T-cell (primary cell): Measurements from ENCODE around the gene ARHGAP9. TPM values are rescaled to one million over a fixed set of nuclear protein-coding genes. Genes with fewer than 3 reads are reported as not detected.
A peak's percentile ranks its signal among the peaks of the same experiment; 100 is the strongest.

ENCODE experiments used
- ATAC-seq, 4 experiments: fragments of 200-7000 bp in 3 of 4; fragments of 150-1000 bp in 1 of 4; cut with Tn5 transposase; replicated peaks in 1 of 4; 1 replicate in 3 of 4; 2 replicates in 1 of 4; pipeline ENCODE4 v1.10.0; 2021; ENCODE audit warnings: moderate library complexity in 3 of 4, mild to moderate bottlenecking in 2 of 4, moderate number of reproducible peaks in 1 of 4
- CTCF ChIA-PET, 2 donors: fragments of 300-600 bp; sonication (Branson Sonifier 250); formaldehyde crosslinking; loops; one replicate each; lab custom pipeline; 2022; ENCODE audit warnings: antibody characterized with exemption in 2 of 2; lab: Charles Lee
- POLR2A ChIA-PET, 2 donors: fragments of 300-600 bp; sonication (Branson Sonifier 250); formaldehyde crosslinking; loops; one replicate each; lab custom pipeline; 2022; ENCODE audit warnings: antibody characterized with exemption in 2 of 2; lab: Charles Lee
- DNase-seq, 35 experiments: peaks; one replicate each; pipeline versions ENCODE4 v3.0.0 to v3.0.0-alpha.2; 2013 to 2023
- H3K27ac ChIP-seq: one replicate; pipeline ENCODE4 v1.5.1; 2013; ENCODE audit warnings: low read length
- H3K27me3 ChIP-seq, 2 experiments: replicated peaks in 1 of 2; 1 replicate in 1 of 2; 2 replicates in 1 of 2; pipeline versions ENCODE4 v1.6.1 to v1.7.0; 2013; ENCODE audit warnings: low read length in 1 of 2, mixed read lengths in 1 of 2; ENCODE audit not compliant: control insufficient read depth in 2 of 2, insufficient read depth in 2 of 2; ENCODE audit errors: extremely low read depth in 1 of 2
- H3K36me3 ChIP-seq, 2 donors: 1 replicate in 1 of 2; 2 replicates in 1 of 2; pipeline versions ENCODE4 v1.6.1 to v1.7.0; 2013; ENCODE audit warnings: low read length in 1 of 2; ENCODE audit not compliant: control insufficient read depth in 2 of 2, insufficient read depth in 1 of 2; ENCODE audit errors: extremely low read depth in 1 of 2
- H3K4me1 ChIP-seq, 2 experiments: 1 replicate in 1 of 2; 2 replicates in 1 of 2; pipeline versions ENCODE4 v1.6.1 to v1.7.0; 2013; ENCODE audit warnings: low read length in 2 of 2, mixed read lengths in 1 of 2; ENCODE audit not compliant: insufficient read depth in 2 of 2, control insufficient read depth in 1 of 2; ENCODE audit errors: extremely low read depth in 1 of 2
- H3K4me3 ChIP-seq, 2 donors: 1 replicate in 1 of 2; 2 replicates in 1 of 2; pipeline versions ENCODE4 v1.5.1 to v1.7.0; 2013; ENCODE audit warnings: mild to moderate bottlenecking in 2 of 2, low read length in 1 of 2, moderate library complexity in 1 of 2; ENCODE audit not compliant: control insufficient read depth in 1 of 2; ENCODE audit errors: extremely low read depth in 1 of 2
- H3K9me3 ChIP-seq: 2 replicates; pipeline ENCODE4 v1.7.0; 2013
- H3K27ac Mint-ChIP-seq, 2 donors: one replicate each; pipeline ENCODE4 v1.8.0; 2020 to 2021; ENCODE audit warnings: mild to moderate bottlenecking in 2 of 2, mixed read lengths in 2 of 2
- H3K27me3 Mint-ChIP-seq, 2 donors: one replicate each; pipeline ENCODE4 v1.8.0; 2021 to 2022; ENCODE audit warnings: mixed read lengths in 2 of 2
- H3K36me3 Mint-ChIP-seq: one replicate; pipeline ENCODE4 v1.8.0; 2021; ENCODE audit warnings: mixed read lengths
- H3K4me1 Mint-ChIP-seq, 3 donors: one replicate each; pipeline ENCODE4 v1.8.0; 2020 to 2022; ENCODE audit warnings: mixed read lengths in 3 of 3, mild to moderate bottlenecking in 1 of 3
- H3K4me3 Mint-ChIP-seq, 3 donors: one replicate each; pipeline ENCODE4 v1.8.0; 2020 to 2022; ENCODE audit warnings: mild to moderate bottlenecking in 3 of 3, mixed read lengths in 3 of 3, moderate library complexity in 3 of 3
- H3K9me3 Mint-ChIP-seq, 3 donors: one replicate each; pipeline ENCODE4 v1.8.0; 2020 to 2022; ENCODE audit warnings: mixed read lengths in 3 of 3
- WGBS: methylation state at CpG from one replicate; pipeline ENCODE4 v1.1.5; 2013; ENCODE audit warnings: missing lambda C conversion rate; ENCODE audit not compliant: insufficient coverage; 5-methylcytosine and 5-hydroxymethylcytosine counted together
- total RNA-seq, 35 experiments: library from RNA in 6 of 35; stranded (reverse) in 6 of 35; fragments of 120-200 nt in 1 of 35; gene quantifications; one replicate each; pipeline versions ENCODE4 v1.2.1 to v1.2.4 and lab custom pipeline; 2013 to 2026

Gene ARHGAP9
- total RNA-seq, 5 donors from 2014 or later (not counting 1 experiment from before 2014, with no cell fraction given): 198 to 413 (median 243) TPM

GRCh38 chr12:57456737-57457490, 22.8 kb downstream of the ARHGAP9 start:
- POLR2A ChIA-PET: no interaction called here
- no peaks in the 10 kb centered on the region for H3K9me3 ChIP-seq
- H3K9me3 Mint-ChIP-seq: no peaks in the 10 kb centered on the region
- H3K4me3 ChIP-seq: no peak overlapping the region
- ATAC-seq (no peak), DNase-seq (no peak)
- H3K4me1 ChIP-seq: peaks cover 13 to 47% of the 10 kb centered on the region in 2 experiments
- H3K36me3 Mint-ChIP-seq: no peaks in the 10 kb centered on the region
- H3K27ac Mint-ChIP-seq: no peak overlapping the region
- CTCF ChIA-PET: interaction anchor here (0.5 to 1.2 kb wide), 3 partner anchors 35 to 192 kb away, joined by 3 to 5 read pairs (median 3); no protein-coding TSS in a partner anchor
- H3K4me1 Mint-ChIP-seq: peaks cover 27 to 49% (median 33%) of the 10 kb centered on the region in 3 donors
- H3K36me3 ChIP-seq: no peaks in the 10 kb centered on the region
- H3K27me3 ChIP-seq: peaks cover 0 to 46% of the 10 kb centered on the region in 2 experiments
- no peak overlapping the region for H3K4me3 Mint-ChIP-seq
- peaks cover 0 to 12% of the 10 kb centered on the region in 2 donors for H3K27me3 Mint-ChIP-seq
- no peak overlapping the region for H3K27ac ChIP-seq
- WGBS: 93% methylated on average over 3 of the region's 6 CpGs

GRCh38 chr12:57456145-57456700, 23.4 kb downstream of the ARHGAP9 start:
- H3K27me3 ChIP-seq: peaks cover 0 to 41% of the 10 kb centered on the region in 2 experiments
- Mint-ChIP-seq H3K27ac (no peak overlapping the region), H3K27me3 (peaks cover 0 to 9% of the 10 kb centered on the region in 2 donors), H3K4me3 (peak overlapping the region in 2 of 3 donors; percentile 28 to 42), H3K4me1 (peaks cover 24 to 42% (median 28%) of the 10 kb centered on the region in 3 donors), H3K9me3 (no peaks in the 10 kb centered on the region), H3K36me3 (no peaks in the 10 kb centered on the region)
- H3K4me3 ChIP-seq: no peak overlapping the region
- H3K4me1 ChIP-seq: peaks cover 9 to 40% of the 10 kb centered on the region in 2 experiments
- WGBS: 51% methylated on average over 12 of the region's 15 CpGs
- H3K36me3 ChIP-seq: no peaks in the 10 kb centered on the region
- CTCF ChIA-PET: interaction anchor here in 1 of 2 donors (0.5 to 1.2 kb wide), 3 partner anchors 35 to 68 kb away, joined by 3 to 5 read pairs (median 4); no protein-coding TSS in a partner anchor
- H3K27ac ChIP-seq: no peak overlapping the region
- no peaks in the 10 kb centered on the region for H3K9me3 ChIP-seq
- POLR2A ChIA-PET: interaction anchor here in 1 of 2 donors (0.5 to 0.6 kb wide), 2 partner anchors 8 to 24 kb away, joined by 3 to 7 read pairs; partner anchors contain the start of gene ARHGAP9
- ATAC-seq (peak in 1 of 4 experiments; percentile 17), DNase-seq (peak in 13 of 35 experiments; percentile 22 to 70 (median 40))

DNA sequence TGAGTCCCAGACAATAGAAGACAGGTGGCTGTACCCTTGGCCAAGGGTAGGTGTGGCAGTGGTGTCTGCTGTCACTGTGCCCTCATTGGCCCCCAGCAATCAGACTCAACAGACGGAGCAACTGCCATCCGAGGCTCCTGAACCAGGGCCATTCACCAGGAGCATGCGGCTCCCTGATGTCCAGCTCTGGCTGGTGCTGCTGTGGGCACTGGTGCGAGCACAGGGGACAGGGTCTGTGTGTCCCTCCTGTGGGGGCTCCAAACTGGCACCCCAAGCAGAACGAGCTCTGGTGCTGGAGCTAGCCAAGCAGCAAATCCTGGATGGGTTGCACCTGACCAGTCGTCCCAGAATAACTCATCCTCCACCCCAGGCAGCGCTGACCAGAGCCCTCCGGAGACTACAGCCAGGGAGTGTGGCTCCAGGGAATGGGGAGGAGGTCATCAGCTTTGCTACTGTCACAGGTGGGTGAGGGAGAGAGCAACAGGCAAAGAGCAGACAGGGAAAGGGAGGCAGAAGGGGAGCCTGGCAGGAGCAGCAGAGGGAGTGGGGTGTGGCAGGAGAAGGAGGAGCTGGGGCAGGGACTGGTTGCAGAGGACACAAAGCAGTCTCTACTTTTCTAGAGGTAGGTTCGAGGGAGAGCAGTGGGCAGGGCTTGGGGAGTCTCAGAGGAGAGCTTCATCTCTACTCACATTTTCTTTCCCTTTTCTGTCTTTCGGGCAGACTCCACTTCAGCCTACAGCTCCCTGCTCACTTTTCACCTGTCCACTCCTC, 24.1 kb downstream of the ARHGAP9 start:
- DNase-seq: no peak
- Mint-ChIP-seq H3K4me1 (peaks cover 22 to 36% (median 24%) of the 10 kb centered on the region in 3 donors), H3K27me3 (peaks cover 0 to 6% of the 10 kb centered on the region in 2 donors), H3K4me3 (peak overlapping the region in 2 of 3 donors; percentile 28 to 42), H3K9me3 (no peaks in the 10 kb centered on the region), H3K27ac (no peak overlapping the region), H3K36me3 (no peaks in the 10 kb centered on the region)
- ATAC-seq: no peak
- Histone ChIP-seq H3K4me1 (peaks cover 3 to 33% of the 10 kb centered on the region in 2 experiments), H3K4me3 (no peak overlapping the region), H3K27me3 (peaks cover 0 to 36% of the 10 kb centered on the region in 2 experiments), H3K36me3 (no peaks in the 10 kb centered on the region), H3K27ac (no peak overlapping the region), H3K9me3 (no peaks in the 10 kb centered on the region)
- POLR2A ChIA-PET: interaction anchor here in 1 of 2 donors (0.5 to 0.6 kb wide), 3 partner anchors 7 to 911 kb away, joined by 3 to 7 read pairs (median 3); partner anchors contain the start of gene ARHGAP9
- 80% methylated on average over 5 of the region's 10 CpGs for whole genome bisulfite sequencing
- CTCF ChIA-PET: interaction anchor here (0.5 to 1.2 kb wide), 7 partner anchors 58 to 243 kb away, joined by 3 to 4 read pairs (median 3); no protein-coding TSS in a partner anchor

DNA sequence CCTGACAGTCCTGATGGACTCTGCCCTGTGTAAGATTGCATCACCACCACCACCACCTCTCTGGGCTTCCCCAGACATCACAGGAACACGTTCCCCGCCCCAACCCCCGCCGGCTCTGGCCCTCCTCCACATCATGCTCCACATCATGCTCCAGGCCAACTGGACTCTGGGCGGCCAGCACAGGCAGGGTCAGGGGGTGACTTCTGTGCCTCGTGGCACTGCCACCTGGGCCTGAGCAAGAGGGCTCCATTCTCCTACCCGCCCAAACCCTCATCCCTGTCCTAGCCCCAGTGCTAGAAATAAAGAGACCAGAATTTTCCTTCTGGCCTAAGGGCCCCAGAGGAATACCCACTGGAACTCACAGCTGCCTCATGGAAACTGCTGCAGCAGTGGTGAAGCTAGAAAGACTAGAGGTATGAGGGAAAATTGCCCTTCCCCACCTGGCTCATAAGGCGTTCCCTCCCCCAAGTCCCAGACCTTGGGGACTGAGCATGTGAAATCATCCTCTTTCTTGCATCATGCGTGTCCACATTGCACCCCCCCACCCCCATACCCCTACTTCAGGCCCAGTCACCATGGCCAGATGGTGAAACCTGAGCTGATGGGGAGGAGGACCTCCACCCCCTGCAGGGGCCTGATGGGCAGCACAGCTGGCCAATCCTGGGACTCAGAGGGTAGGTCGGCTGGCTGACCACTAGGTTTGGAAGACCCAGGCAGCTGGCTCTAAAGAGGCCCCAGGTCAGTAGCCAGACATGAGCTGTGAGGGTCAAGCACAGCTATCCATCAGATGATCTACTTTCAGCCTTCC, 24.9 kb downstream of the ARHGAP9 start, which contains the start of gene INHBE:
Gene INHBE (plus strand): TSS at position 742 of the 808 bp plus-strand sequence. CDS start 230 bp downstream, outside the sequence.
- Histone ChIP-seq H3K36me3 (no peaks in the 10 kb centered on the region), H3K27ac (no peak within 1 kb of the TSS), H3K4me1 (peaks cover 0 to 25% of the 10 kb centered on the region in 2 experiments), H3K9me3 (no peaks in the 10 kb centered on the region), H3K27me3 (peaks cover 0 to 33% of the 10 kb centered on the region in 2 experiments), H3K4me3 (no peak within 1 kb of the TSS)
- WGBS: 81% methylated on average over 7 of the region's 10 CpGs
- Mint-ChIP-seq H3K4me3 (peak within 1 kb of the TSS in 2 of 3 donors; percentile 28 to 42), H3K27me3 (peaks cover 0 to 1% of the 10 kb centered on the region in 2 donors), H3K27ac (no peak within 1 kb of the TSS), H3K36me3 (no peaks in the 10 kb centered on the region), H3K9me3 (no peaks in the 10 kb centered on the region), H3K4me1 (peaks cover 18 to 28% (median 19%) of the 10 kb centered on the region in 3 donors)
- ATAC-seq (no peak), DNase-seq (no peak)
- ChIA-PET CTCF (interaction anchor here (0.5 to 1.0 kb wide), 4 partner anchors 66 to 244 kb away, joined by 3 to 4 read pairs (median 4); no protein-coding TSS in a partner anchor), POLR2A (interaction anchor here in 1 of 2 donors (0.6 kb wide), 1 partner anchor 910 kb away, joined by 3 read pairs; no protein-coding TSS in a partner anchor)

DNA sequence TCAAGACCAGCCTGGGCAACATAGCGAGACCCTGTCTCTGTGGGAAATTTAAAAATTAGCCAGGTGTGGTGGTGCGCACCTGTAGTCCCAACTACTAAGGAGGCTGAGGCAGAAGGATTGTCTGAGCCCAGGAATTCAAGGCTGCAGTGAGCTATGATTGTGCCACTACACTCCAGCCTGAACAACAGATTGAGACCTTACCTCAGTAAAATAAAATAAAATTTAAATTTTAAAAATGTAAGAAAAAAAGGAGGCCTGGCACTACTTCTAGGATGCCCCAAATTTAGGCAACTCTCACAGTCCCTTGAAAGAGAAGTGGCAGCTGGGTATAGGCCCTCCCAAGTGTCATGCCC, 25.5 kb downstream of the ARHGAP9 start:
- Histone ChIP-seq H3K27ac (no peak overlapping the region), H3K4me1 (peaks cover 0 to 20% of the 10 kb centered on the region in 2 experiments), H3K36me3 (no peaks in the 10 kb centered on the region), H3K27me3 (peaks cover 0 to 33% of the 10 kb centered on the region in 2 experiments), H3K9me3 (no peaks in the 10 kb centered on the region), H3K4me3 (no peak overlapping the region)
- no CpG with 5 or more reads among the region's 2 CpGs for WGBS
- ChIA-PET CTCF (interaction anchor here in 1 of 2 donors (0.6 kb wide), 1 partner anchor 941 kb away, joined by 8 read pairs; no protein-coding TSS in a partner anchor), POLR2A (no interaction called here)
- H3K4me3 Mint-ChIP-seq: no peak overlapping the region
- ATAC-seq (no peak), DNase-seq (no peak)
- H3K36me3 Mint-ChIP-seq: no peaks in the 10 kb centered on the region
- peaks cover 0 to 1% of the 10 kb centered on the region in 2 donors for H3K27me3 Mint-ChIP-seq
- no peaks in the 10 kb centered on the region for H3K9me3 Mint-ChIP-seq
- H3K4me1 Mint-ChIP-seq: peaks cover 14 to 22% (median 14%) of the 10 kb centered on the region in 3 donors
- no peak overlapping the region for H3K27ac Mint-ChIP-seq
